Stomach (tissue), 9 donors: ENCODE data around the gene NUP153. TPM values are rescaled to one million over a fixed set of nuclear protein-coding genes. Genes with fewer than 3 reads are reported as not detected.
"Not testable (repeated sequence)": the region's sequence is repeated elsewhere in the genome, so short reads cannot be mapped to it uniquely, and the experiment has no call there.

Experiments
- DNase-seq, 2 donors: peaks; one replicate each; pipeline versions ENCODE4 v3.0.0 to v3.0.0-alpha.2; 2013 to 2019
- H3K27ac ChIP-seq, 5 donors: fragments of 200-600 bp in 4 of 5; sonication (generic) in 4 of 5; one replicate each; pipeline ENCODE4 v1.5.1; 2013 to 2019; ENCODE audit warnings: mild to moderate bottlenecking in 1 of 5, moderate library complexity in 1 of 5
- H3K27me3 ChIP-seq, 3 donors: fragments of 200-600 bp; sonication (generic); one replicate each; pipeline ENCODE4 v1.5.1; 2017 to 2019; ENCODE audit warnings: mixed run types in 1 of 3
- H3K36me3 ChIP-seq, 4 donors: fragments of 200-600 bp; sonication (generic); 1 replicate in 3 of 4; 2 replicates in 1 of 4; pipeline ENCODE4 v1.5.1; 2016 to 2019
- H3K4me1 ChIP-seq, 4 donors: fragments of 200-600 bp; sonication (generic); one replicate each; pipeline ENCODE4 v1.5.1; 2016 to 2019
- H3K4me3 ChIP-seq, 4 donors: fragments of 200-600 bp; sonication (generic) in 3 of 4; one replicate each; pipeline ENCODE4 v1.5.1; 2016 to 2019; ENCODE audit warnings: mild to moderate bottlenecking in 1 of 4
- H3K9me3 ChIP-seq, 4 donors: fragments of 200-600 bp; sonication (generic); one replicate each; pipeline ENCODE4 v1.5.1; 2016 to 2019
- CTCF ChIP-seq, 7 experiments: fragments of 450-650 bp in 4 of 7; fragments of 200-600 bp in 3 of 7; sonication (generic) in 3 of 7; IDR thresholded peaks; one replicate each; pipeline ENCODE4 v1.5.1; 2016 to 2019; ENCODE audit warnings: antibody characterized with exemption in 7 of 7, control low read depth in 2 of 7, mild to moderate bottlenecking in 1 of 7
- EP300 ChIP-seq: sonication (generic); formaldehyde crosslinking; IDR thresholded peaks from one replicate; pipeline ENCODE4 v1.6.1; 2017; ENCODE audit warnings: antibody characterized with exemption
- POLR2A ChIP-seq, 4 donors: fragments of 450-650 bp; IDR thresholded peaks; one replicate each; pipeline ENCODE4 v1.6.1; 2016; ENCODE audit warnings: antibody characterized with exemption in 4 of 4, control low read depth in 2 of 4, mild to moderate bottlenecking in 1 of 4, moderate library complexity in 1 of 4
- POLR2AphosphoS5 ChIP-seq, 3 donors: sonication (generic); formaldehyde crosslinking; IDR thresholded peaks; one replicate each; pipeline ENCODE4 v1.6.1; 2016; ENCODE audit warnings: antibody characterized with exemption in 3 of 3
- WGBS, 5 donors: extraction: QIAGEN DNeasy Blood & Tissue Kit in 3 of 5; methylation state at CpG; one replicate each; pipeline versions ENCODE4 v1.1.5 to v1.1.7; 2013 to 2018; 5-methylcytosine and 5-hydroxymethylcytosine counted together
- intact Hi-C: fragments of 100-400 bp; cut with DNase I; formaldehyde crosslinking; loops from one replicate; pipeline ENCODE4 v1.15.1; 2023; ENCODE audit warnings: low total_unique reads
- polyA plus RNA-seq, 3 donors: library from polyadenylated mRNA; stranded (reverse); fragments of 200-250 nt; gene quantifications; one replicate each; pipeline ENCODE4 v1.2.3, GENCODE V29; 2013
- total RNA-seq, 5 donors: library from RNA; depleted of rRNA; stranded (reverse); fragments of >200 nt; gene quantifications; one replicate each; pipeline versions ENCODE4 v1.1.0 to v1.2.3, GENCODE V29; 2014 to 2016
- donor health status: healthy with polysubstance abuse.
- donor health status: Bipolar disorder and iron deficiency.
- donor health status: healthy.

The NUP153 gene
- total and polyA plus RNA-seq, 8 donors, result 5.2 to 50.5 (median 18.2) TPM

DNA sequence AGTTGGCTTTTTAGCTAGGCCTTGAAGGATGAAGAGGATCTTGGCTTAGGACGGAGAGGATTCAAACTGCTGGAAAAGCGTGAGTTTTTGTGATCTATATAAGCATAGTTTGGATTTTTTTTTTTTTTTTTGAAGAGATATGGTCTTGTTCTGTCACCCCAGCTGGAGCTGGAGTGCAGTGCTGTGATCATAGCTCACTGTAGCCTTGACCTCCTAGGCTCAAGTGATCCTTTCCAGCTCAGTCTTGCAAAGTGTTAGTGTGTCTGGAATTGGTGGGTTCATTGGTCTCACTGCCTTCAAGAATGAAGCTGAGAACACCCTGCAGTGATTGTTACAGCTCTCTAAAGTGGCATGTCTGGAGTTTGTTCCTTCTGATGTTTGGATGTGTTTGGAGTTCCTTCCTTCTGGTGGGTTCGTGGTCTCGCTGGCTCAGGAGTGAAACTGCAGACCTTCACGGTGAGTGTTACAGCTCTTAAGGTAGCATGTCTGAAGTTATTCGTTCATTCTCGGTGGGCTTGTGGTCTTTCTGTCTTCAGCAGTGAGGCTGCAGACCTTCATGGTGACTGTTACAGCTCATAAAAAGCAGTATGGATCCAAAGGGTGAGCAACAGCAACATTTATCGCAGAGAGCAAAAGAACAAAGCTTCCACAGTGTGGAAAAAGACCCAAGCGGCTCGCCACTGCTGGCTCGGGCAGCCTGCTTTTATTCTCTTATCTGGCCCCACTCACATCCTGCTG, 37.5 kb upstream of the NUP153 start:
- no peak overlapping the region for H3K4me3 ChIP-seq
- TF ChIP-seq POLR2AphosphoS5 (IDR thresholded peaks at IDR 0.05), result no peak
- no peak for TF ChIP-seq EP300
- no peak for TF ChIP-seq POLR2A (IDR thresholded peaks at IDR 0.05)
- no peak for TF ChIP-seq CTCF (IDR thresholded peaks at IDR 0.05)
- 45 to 70% (median 58%) methylated on average over 11 of the region's 11 CpGs for WGBS, 5 donors
- no peak for DNase-seq
- H3K9me3 ChIP-seq, result no peaks in the 10 kb centered on the region
- H3K36me3 ChIP-seq, result no peaks in the 10 kb centered on the region
- intact Hi-C loops, result no loop called here
- no peak overlapping the region for H3K27ac ChIP-seq
- no peaks in the 10 kb centered on the region for H3K4me1 ChIP-seq
- H3K27me3 ChIP-seq, result no peaks in the 10 kb centered on the region

DNA sequence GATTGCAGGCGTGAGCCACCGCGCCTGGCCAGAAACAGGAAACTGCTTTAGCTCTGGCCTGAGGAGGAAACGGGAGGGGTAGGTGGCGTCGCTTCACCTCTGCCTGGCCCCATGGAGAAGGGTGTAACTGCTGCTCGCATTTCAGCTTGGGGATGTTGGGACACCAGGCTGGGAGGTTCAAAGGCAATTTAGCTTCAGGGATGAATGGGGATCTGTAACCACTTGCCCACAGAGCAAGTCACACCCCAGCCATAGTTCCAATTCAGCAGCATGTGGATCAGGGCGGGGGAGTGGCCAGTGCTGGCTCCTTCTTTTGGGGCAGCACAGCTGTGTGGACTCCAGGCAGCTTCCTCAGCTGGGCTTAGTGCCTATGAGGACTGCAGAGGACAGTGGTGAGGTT, 34.8 kb upstream of the NUP153 start:
- intact Hi-C loops, result no loop called here
- TF ChIP-seq EP300, result no peak
- no peak for TF ChIP-seq POLR2A (IDR thresholded peaks at IDR 0.05)
- TF ChIP-seq CTCF (IDR thresholded peaks at IDR 0.05), result no peak
- TF ChIP-seq POLR2AphosphoS5 (IDR thresholded peaks at IDR 0.05), result no peak
- Histone ChIP-seq H3K27me3 (no peaks in the 10 kb centered on the region), H3K4me1 (no peaks in the 10 kb centered on the region), H3K4me3 (no peak overlapping the region), H3K27ac (no peak overlapping the region), H3K36me3 (no peaks in the 10 kb centered on the region), H3K9me3 (peaks cover 10 to 25% (median 23%) of the 10 kb centered on the region in 4 donors)
- WGBS, 5 donors, result 58 to 69% (median 68%) methylated on average over 7 to 8 of the region's 8 CpGs
- peak in 1 of 2 donors; percentile 12 for DNase-seq

DNA sequence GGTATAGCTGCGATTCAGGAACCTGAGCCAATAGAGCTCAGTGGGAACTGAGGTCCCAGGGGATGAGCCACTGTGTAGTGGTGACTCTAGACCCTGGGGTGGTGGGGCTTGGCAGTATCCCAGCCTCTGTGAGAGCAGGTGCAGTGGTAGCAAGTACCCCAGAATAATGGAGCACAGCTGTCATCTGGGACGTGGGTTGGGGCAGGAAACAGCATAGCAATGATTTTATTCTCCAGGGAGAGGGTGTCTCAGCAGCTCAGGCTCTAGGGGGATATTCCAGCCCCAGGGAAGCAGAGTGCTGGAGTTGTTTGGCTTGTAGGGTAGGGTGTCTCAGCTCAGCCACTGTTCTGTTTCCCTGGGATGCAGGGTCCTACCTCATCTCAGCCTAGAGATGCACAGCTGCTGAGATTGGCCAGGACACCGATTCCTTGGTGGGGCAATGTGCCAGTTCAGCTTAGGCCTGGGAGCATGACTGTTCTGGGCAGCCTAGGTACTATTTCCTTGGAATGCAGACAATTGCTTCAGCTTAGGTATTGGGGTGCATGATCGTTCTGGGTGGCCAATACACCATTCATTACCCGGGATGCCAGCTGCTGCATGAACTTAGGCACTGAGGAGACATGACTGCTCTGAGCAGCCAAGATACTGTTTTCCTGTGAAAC, 34.0 kb upstream of the NUP153 start:
- Histone ChIP-seq H3K9me3 (peaks cover 10 to 29% (median 23%) of the 10 kb centered on the region in 4 donors), H3K36me3 (no peaks in the 10 kb centered on the region), H3K27me3 (no peaks in the 10 kb centered on the region), H3K27ac (no peak overlapping the region), H3K4me1 (no peaks in the 10 kb centered on the region), H3K4me3 (no peak overlapping the region)
- intact Hi-C loops, result no loop called here
- no peak for DNase-seq
- 56 to 68% (median 65%) methylated on average over 5 of the region's 5 CpGs for WGBS, 5 donors
- TF ChIP-seq CTCF (IDR thresholded peaks at IDR 0.05), result no peak
- TF ChIP-seq POLR2A (IDR thresholded peaks at IDR 0.05), result no peak
- TF ChIP-seq EP300, result no peak
- TF ChIP-seq POLR2AphosphoS5 (IDR thresholded peaks at IDR 0.05), result no peak

DNA sequence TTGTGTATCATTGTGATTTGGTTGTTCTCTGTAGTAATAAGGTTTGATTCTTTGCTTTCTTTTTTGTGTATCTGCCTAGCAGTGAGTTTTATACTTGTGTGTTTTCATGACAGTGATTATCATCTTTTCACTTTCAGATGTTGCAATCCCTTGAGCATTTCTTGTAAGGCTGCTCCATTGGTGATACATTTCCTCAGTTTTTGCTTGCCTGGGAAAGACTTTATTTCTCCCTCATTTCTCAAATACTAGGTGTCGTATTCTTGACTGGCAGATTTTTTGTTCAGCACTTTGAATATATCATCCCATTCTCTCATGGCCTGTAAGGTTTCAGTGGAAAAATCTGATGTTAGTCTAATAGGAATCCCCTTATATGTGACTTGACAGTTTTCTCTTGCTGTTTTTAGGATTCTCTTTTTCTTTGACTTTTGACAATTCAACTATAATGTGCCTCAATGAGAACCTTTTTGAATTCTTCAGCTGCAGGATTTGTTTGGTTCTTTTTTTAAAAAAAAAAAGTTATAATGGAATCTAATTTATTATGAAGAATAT, 31.1 kb upstream of the NUP153 start:
- H3K9me3 ChIP-seq, result peaks cover 10 to 29% (median 23%) of the 10 kb centered on the region in 4 donors
- intact Hi-C loops, result no loop called here
- no peak overlapping the region for H3K27ac ChIP-seq
- H3K4me1 ChIP-seq, result no peaks in the 10 kb centered on the region
- WGBS, 5 donors, result 86 to 97% (median 92%) methylated on average over 1 of the region's 1 CpG
- no peak for TF ChIP-seq POLR2A (IDR thresholded peaks at IDR 0.05)
- no peak for TF ChIP-seq POLR2AphosphoS5 (IDR thresholded peaks at IDR 0.05)
- TF ChIP-seq EP300, result no peak
- TF ChIP-seq CTCF (IDR thresholded peaks at IDR 0.05), result no peak
- no peaks in the 10 kb centered on the region for H3K27me3 ChIP-seq
- H3K36me3 ChIP-seq, result no peaks in the 10 kb centered on the region
- H3K4me3 ChIP-seq, result no peak overlapping the region
- DNase-seq, result no peak

DNA sequence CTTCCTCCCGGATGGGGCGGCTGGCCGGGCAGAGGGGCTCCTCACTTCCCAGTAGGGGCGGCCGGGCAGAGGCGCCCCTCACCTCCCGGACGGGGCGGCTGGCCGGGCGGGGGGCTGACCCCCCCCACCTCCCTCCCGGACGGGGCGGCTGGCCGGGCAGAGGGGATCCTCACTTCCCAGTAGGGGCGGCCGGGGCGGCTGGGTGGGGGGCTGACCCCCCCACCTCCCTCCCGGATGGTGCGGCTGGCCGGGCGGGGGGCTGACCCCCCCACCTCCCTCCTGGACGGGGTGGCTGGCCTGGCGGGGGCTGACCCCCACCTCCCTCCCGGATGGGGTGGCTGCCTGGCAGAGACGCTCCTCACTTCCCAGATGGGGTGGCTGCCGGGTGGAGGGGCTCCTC, 28.6 kb upstream of the NUP153 start:
- H3K9me3 ChIP-seq, result peaks cover 10 to 29% (median 23%) of the 10 kb centered on the region in 4 donors
- DNase-seq, H3K4me1 ChIP-seq, intact Hi-C loops, H3K36me3 ChIP-seq, H3K27ac ChIP-seq, H3K27me3 ChIP-seq, H3K4me3 ChIP-seq: not testable (repeated sequence)
- WGBS, 5 donors, result 95 to 98% (median 95%) methylated on average over 10 to 20 of the region's 27 CpGs; no CpG with 5 or more reads in 2 of the 5 donors
